ENCODE results near the gene BRK1.

DNA sequence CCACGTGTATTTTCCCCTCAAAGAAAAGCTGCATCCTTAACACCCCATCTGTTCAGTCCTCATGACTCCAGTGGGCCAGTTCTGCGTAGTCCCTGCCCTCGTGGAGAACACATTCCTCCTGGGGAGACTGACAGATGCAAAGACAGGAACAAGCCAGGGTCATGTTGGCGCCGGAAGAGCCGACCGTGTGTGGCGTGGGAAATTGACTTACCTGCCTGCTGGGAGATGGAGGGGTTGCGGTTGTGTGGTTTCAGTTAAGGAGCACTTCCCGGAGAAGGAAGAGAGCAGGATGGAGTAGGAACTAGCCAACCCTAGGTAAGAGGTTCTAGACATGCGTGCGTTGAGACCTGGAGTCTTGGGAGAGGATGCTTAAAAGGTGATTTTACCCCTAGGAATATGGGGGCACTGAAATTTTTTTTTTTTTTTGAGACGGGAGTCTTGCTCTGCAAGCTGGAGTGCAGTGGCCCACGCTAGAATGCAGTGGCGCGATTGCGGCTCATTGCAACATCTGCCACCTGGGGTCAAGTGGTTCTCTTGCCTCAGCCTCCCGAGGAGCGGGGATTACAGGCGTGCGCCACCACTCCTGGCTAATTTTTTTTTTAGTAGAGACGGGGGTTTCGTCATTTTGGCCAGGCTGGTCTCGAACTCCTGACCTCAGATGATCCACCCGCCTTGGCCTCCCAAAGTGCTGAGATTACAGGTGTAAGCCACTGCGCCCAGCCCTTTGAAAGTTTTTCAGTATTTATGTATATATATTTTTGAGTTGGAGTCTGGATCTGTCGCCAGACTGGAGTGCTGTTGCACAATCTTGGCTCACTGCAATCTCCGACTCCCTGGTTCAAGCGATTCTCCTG is 27.5 kb downstream of the BRK1 start:
- TF ChIP-seq CTCF (IDR thresholded peaks at IDR 0.05; ENCODE audit: low read length), result no peak
- TF ChIP-seq EZH2 (IDR thresholded peaks at IDR 0.05; ENCODE audit: borderline replicate concordance, low read length), result no peak
